Uterus (tissue), 4 donors: ENCODE results near the gene LRRN1. TPM values are rescaled to one million over a fixed set of nuclear protein-coding genes. Genes with fewer than 3 reads are reported as not detected.

ENCODE experiments used
- DNase-seq, 2 donors: peaks; one replicate each; pipeline ENCODE4 v3.0.0-alpha.2; 2019 to 2020
- H3K27ac ChIP-seq, 2 donors: fragments of 200-600 bp; sonication (generic); 1 replicate in 1 of 2; 2 replicates in 1 of 2; pipeline ENCODE4 v1.5.1; 2016 to 2018
- H3K27me3 ChIP-seq, 2 donors: fragments of 200-600 bp; sonication (generic); one replicate each; pipeline ENCODE4 v1.5.1; 2018 to 2019; ENCODE audit warnings: control low read depth in 1 of 2
- H3K36me3 ChIP-seq, 2 donors: fragments of 200-600 bp; sonication (generic); one replicate each; pipeline ENCODE4 v1.5.1; 2019; ENCODE audit warnings: control low read depth in 1 of 2
- H3K4me1 ChIP-seq, 2 donors: fragments of 200-600 bp; sonication (generic); one replicate each; pipeline ENCODE4 v1.5.1; 2018 to 2019; ENCODE audit warnings: control low read depth in 1 of 2
- H3K4me3 ChIP-seq, 2 donors: fragments of 200-600 bp; sonication (generic); 1 replicate in 1 of 2; 2 replicates in 1 of 2; pipeline ENCODE4 v1.5.1; 2018 to 2019; ENCODE audit warnings: mild to moderate bottlenecking in 1 of 2
- H3K9me3 ChIP-seq, 2 donors: fragments of 200-600 bp; sonication (generic); one replicate each; pipeline ENCODE4 v1.5.1; 2019; ENCODE audit warnings: control low read depth in 1 of 2
- CTCF ChIP-seq, 4 experiments: fragments of 200-600 bp in 2 of 4; fragments of 450-650 bp in 2 of 4; sonication (generic) in 2 of 4; IDR thresholded peaks; one replicate each; pipeline ENCODE4 v1.5.1; 2016 to 2019; ENCODE audit warnings: antibody characterized with exemption in 4 of 4, mild to moderate bottlenecking in 2 of 4, moderate library complexity in 1 of 4
- POLR2A ChIP-seq, 2 donors: fragments of 450-650 bp; IDR thresholded peaks; one replicate each; pipeline ENCODE4 v1.6.1; 2016; ENCODE audit warnings: antibody characterized with exemption in 2 of 2, mild to moderate bottlenecking in 1 of 2, moderate library complexity in 1 of 2
- intact Hi-C: fragments of 100-400 bp; cut with DNase I; formaldehyde crosslinking; loops from one replicate; pipeline ENCODE4 v1.15.1; 2023; ENCODE audit warnings: low total_unique reads
- total RNA-seq, 4 donors: library from RNA; depleted of rRNA in 3 of 4; stranded (reverse); fragments of >200 nt in 3 of 4; gene quantifications; one replicate each; pipeline versions ENCODE4 v1.1.0 to v1.2.4, GENCODE V29; 2014 to 2023
- donor health status: DM: yes; HTN: yes; CAD: no.

LRRN1 gene
- total RNA-seq, 4 donors from 2014 or later: 0.29 to 19.1 (median 3.0) TPM; not detected in 1

- DNase-seq: no peak
- Histone ChIP-seq H3K27me3 (no peaks in the 10 kb centered on the region), H3K36me3 (no peaks in the 10 kb centered on the region), H3K4me3 (no peak overlapping the region), H3K9me3 (no peaks in the 10 kb centered on the region), H3K27ac (no peak overlapping the region), H3K4me1 (no peaks in the 10 kb centered on the region)
- intact Hi-C loops: no loop called here
- no peak for TF ChIP-seq POLR2A (IDR thresholded peaks at IDR 0.05)
Observed at GRCh38 chr3:3771567-3771966, 27.7 kb upstream of the LRRN1 start.

- intact Hi-C loops: no loop called here
- Histone ChIP-seq H3K36me3 (no peaks in the 10 kb centered on the region), H3K4me3 (no peak overlapping the region), H3K9me3 (no peaks in the 10 kb centered on the region), H3K27me3 (no peaks in the 10 kb centered on the region), H3K27ac (no peak overlapping the region), H3K4me1 (no peaks in the 10 kb centered on the region)
- no peak for DNase-seq
- TF ChIP-seq POLR2A (IDR thresholded peaks at IDR 0.05): no peak
- TF ChIP-seq CTCF (IDR thresholded peaks at IDR 0.05): no peak
Observed at GRCh38 chr3:3772338-3772737, 26.9 kb upstream of the LRRN1 start.

GRCh38 chr3:3772920-3773319, 26.3 kb upstream of the LRRN1 start:
- intact Hi-C loops: no loop called here
- H3K4me3 ChIP-seq: no peak overlapping the region

GRCh38 chr3:3776607-3777006, 22.6 kb upstream of the LRRN1 start:
- intact Hi-C loops: no loop called here
- no peak for DNase-seq
- TF ChIP-seq CTCF (IDR thresholded peaks at IDR 0.05): no peak
- TF ChIP-seq POLR2A (IDR thresholded peaks at IDR 0.05): no peak
- no peaks in the 10 kb centered on the region for H3K4me1 ChIP-seq
- H3K36me3 ChIP-seq: no peaks in the 10 kb centered on the region
- H3K27me3 ChIP-seq: no peaks in the 10 kb centered on the region
- H3K27ac ChIP-seq: no peak overlapping the region
- H3K9me3 ChIP-seq: no peaks in the 10 kb centered on the region
- no peak overlapping the region for H3K4me3 ChIP-seq

More at GRCh38 chr3:3772920-3773319, 26.3 kb upstream of the LRRN1 start:
- Histone ChIP-seq H3K36me3 (no peaks in the 10 kb centered on the region), H3K27me3 (no peaks in the 10 kb centered on the region), H3K27ac (no peak overlapping the region), H3K9me3 (no peaks in the 10 kb centered on the region), H3K4me1 (no peaks in the 10 kb centered on the region)
- TF ChIP-seq CTCF (IDR thresholded peaks at IDR 0.05) (no peak), POLR2A (IDR thresholded peaks at IDR 0.05) (no peak)
- DNase-seq: no peak

- no peaks in the 10 kb centered on the region for H3K27me3 ChIP-seq
- no peak for TF ChIP-seq POLR2A (IDR thresholded peaks at IDR 0.05)
- no peak for TF ChIP-seq CTCF (IDR thresholded peaks at IDR 0.05)
- no peaks in the 10 kb centered on the region for H3K9me3 ChIP-seq
- no peak for DNase-seq
- no peaks in the 10 kb centered on the region for H3K4me1 ChIP-seq
- intact Hi-C loops: no loop called here
- no peak overlapping the region for H3K4me3 ChIP-seq
- no peak overlapping the region for H3K27ac ChIP-seq
- no peaks in the 10 kb centered on the region for H3K36me3 ChIP-seq
Observed at GRCh38 chr3:3778216-3778615, 21.0 kb upstream of the LRRN1 start.

- no peak for TF ChIP-seq CTCF (IDR thresholded peaks at IDR 0.05)
- TF ChIP-seq POLR2A (IDR thresholded peaks at IDR 0.05): no peak
- Histone ChIP-seq H3K27me3 (no peaks in the 10 kb centered on the region), H3K4me1 (no peaks in the 10 kb centered on the region), H3K27ac (no peak overlapping the region), H3K4me3 (no peak overlapping the region), H3K36me3 (no peaks in the 10 kb centered on the region), H3K9me3 (no peaks in the 10 kb centered on the region)
- no peak for DNase-seq
- intact Hi-C loops: no loop called here
Observed at GRCh38 chr3:3778641-3779270, 20.5 kb upstream of the LRRN1 start.
